Measurements from ENCODE around the gene COMMD8.

DNA sequence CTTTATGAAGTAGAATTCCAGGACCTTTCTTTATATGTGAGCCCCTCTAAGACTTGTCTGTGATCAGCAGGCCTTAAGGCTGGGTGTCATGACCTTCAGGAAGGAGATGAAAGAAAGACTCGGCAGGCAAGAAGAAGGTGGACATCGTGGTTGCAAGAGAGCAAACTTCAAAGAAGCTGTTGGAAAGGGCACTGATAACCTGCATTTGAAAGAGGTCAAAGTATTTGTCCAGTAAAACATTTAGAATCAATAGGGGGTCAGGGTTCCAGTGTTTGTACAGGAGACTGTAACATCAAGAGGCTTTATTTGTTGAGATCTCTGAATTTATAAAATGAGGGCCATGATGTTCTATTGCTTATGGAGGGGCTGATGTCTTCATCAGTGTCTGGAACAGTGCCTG lies 44.2 kb downstream of the COMMD8 start:
- TF ChIP-seq, protein P1, sequence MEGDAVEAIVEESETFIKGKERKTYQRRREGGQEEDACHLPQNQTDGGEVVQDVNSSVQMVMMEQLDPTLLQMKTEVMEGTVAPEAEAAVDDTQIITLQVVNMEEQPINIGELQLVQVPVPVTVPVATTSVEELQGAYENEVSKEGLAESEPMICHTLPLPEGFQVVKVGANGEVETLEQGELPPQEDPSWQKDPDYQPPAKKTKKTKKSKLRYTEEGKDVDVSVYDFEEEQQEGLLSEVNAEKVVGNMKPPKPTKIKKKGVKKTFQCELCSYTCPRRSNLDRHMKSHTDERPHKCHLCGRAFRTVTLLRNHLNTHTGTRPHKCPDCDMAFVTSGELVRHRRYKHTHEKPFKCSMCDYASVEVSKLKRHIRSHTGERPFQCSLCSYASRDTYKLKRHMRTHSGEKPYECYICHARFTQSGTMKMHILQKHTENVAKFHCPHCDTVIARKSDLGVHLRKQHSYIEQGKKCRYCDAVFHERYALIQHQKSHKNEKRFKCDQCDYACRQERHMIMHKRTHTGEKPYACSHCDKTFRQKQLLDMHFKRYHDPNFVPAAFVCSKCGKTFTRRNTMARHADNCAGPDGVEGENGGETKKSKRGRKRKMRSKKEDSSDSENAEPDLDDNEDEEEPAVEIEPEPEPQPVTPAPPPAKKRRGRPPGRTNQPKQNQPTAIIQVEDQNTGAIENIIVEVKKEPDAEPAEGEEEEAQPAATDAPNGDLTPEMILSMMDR (IDR thresholded peaks at IDR 0.05): no peak
- no peak for TF ChIP-seq EP300 (IDR thresholded peaks at IDR 0.05)
- TF ChIP-seq POLR2AphosphoS5 (IDR thresholded peaks at IDR 0.05): no peak
- TF ChIP-seq POLR2A (IDR thresholded peaks at IDR 0.05): no peak
